ENCODE data around the gene CDC20. TPM values are rescaled to one million over a fixed set of nuclear protein-coding genes. Genes with fewer than 3 reads are reported as not detected.

Gene CDC20
- total and polyA plus RNA-seq, 2 of the 8 experiments (the other 6 are each of a cell fraction or from before 2014, with no cell fraction given), result 214 to 221 TPM

DNA sequence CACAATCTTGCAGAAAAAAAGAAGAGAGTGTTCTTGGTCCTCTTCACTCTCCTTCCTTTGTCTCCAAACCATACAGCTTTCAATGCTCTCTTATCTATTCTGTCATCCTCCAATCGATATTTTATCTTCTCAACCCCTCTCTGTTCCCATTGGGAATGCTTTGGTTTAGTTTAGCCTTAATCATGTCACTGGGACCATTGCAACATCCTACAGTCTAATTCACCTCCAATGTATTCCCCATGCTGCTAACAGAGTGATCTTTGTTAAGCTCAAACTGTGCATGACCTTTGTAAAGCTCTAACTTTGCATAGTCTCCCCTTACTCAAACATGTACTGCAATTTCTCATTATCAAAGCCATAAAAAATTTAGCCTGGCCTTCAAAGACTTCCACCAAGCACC lies 18.2 kb upstream of the CDC20 start (continued):
- TF ChIP-seq CTBP2 (IDR thresholded peaks at IDR 0.05; ENCODE audit: borderline replicate concordance, insufficient read depth, insufficient read length, low read length), result no peak
- TF ChIP-seq TEAD4 (IDR thresholded peaks at IDR 0.05; ENCODE audit: low read depth, low read length), result no peak
- no peak for TF ChIP-seq SIN3A (conservative IDR thresholded peaks at IDR 0.05 in 1 of 2, IDR thresholded peaks at IDR 0.05 in 1 of 2; ENCODE audit: low read depth in 1 of 2, low read length in 2 of 2)
- no peak for TF ChIP-seq TBP (IDR thresholded peaks at IDR 0.05; ENCODE audit: low read depth, low read length)
- TF ChIP-seq JUN (IDR thresholded peaks at IDR 0.05; ENCODE audit: low read depth, low read length), result no peak

All from H1 (cell line).